ENCODE measurements around the gene FGD5.

GRCh38 chr3:14900881-14901873 lies 82.4 kb downstream of the FGD5 start:
- TF ChIP-seq CTCF (IDR thresholded peaks at IDR 0.05; ENCODE audit: low read depth, low read length, poor library complexity, severe bottlenecking) (no peak), EZH2phosphoT487 (IDR thresholded peaks at IDR 0.05; ENCODE audit: borderline replicate concordance, low read length) (no peak)
